SU-DHL-6 (cell line): ENCODE data around the gene PTGIS.

Experiments
- H2AFZ ChIP-seq: fragments of 200-600 bp; sonication (generic); 2 replicates; pipeline ENCODE4 v1.6.1; 2014; ENCODE audit warnings: low read depth, mild to moderate bottlenecking, moderate library complexity, mixed read lengths, antibody characterized with exemption, low read length; ENCODE audit not compliant: severe bottlenecking
- H3F3A ChIP-seq: fragments of 200-600 bp; shearing (Covaris generic); 2 replicates; pipeline ENCODE4 v1.6.0; 2016; ENCODE audit warnings: antibody characterized with exemption, mild to moderate bottlenecking; ENCODE audit not compliant: insufficient read depth
- H3K27ac ChIP-seq: fragments of 200-600 bp; sonication (generic); 2 replicates; pipeline ENCODE4 v1.5.1; 2016; ENCODE audit warnings: low read depth, mild to moderate bottlenecking, low read length, moderate library complexity, mixed read lengths
- H3K27me3 ChIP-seq: fragments of 200-600 bp; sonication (generic), shearing (Covaris generic); 2 replicates; pipeline ENCODE4 v1.6.0; 2014; ENCODE audit warnings: mild to moderate bottlenecking, low read length
- H3K36me3 ChIP-seq: fragments of 200-600 bp; sonication (generic); 2 replicates; pipeline ENCODE4 v1.6.1; 2014; ENCODE audit warnings: mild to moderate bottlenecking, low read length, mixed read lengths
- H3K4me2 ChIP-seq: fragments of 300-600, 200-600 bp; shearing (Covaris generic), sonication (generic); 2 replicates; pipeline ENCODE4 v1.6.0; 2014; ENCODE audit warnings: low read length, low read depth, mild to moderate bottlenecking; ENCODE audit not compliant: poor library complexity, severe bottlenecking
- H3K4me3 ChIP-seq: fragments of 200-600 bp; sonication (generic); 2 replicates; pipeline ENCODE4 v1.5.1; 2014; ENCODE audit warnings: antibody characterized with exemption, low read length, mild to moderate bottlenecking, mixed read lengths; ENCODE audit not compliant: insufficient read depth, poor library complexity, severe bottlenecking
- H3K79me2 ChIP-seq: fragments of 200-600 bp; sonication (generic); 2 replicates; pipeline ENCODE4 v1.6.1; 2014; ENCODE audit warnings: mild to moderate bottlenecking, low read length, moderate library complexity; ENCODE audit not compliant: insufficient read depth
- H3K9ac ChIP-seq: fragments of 200-600 bp; sonication (generic); 2 replicates; pipeline ENCODE4 v1.7.0; 2014; ENCODE audit warnings: mild to moderate bottlenecking, low read length
- H3K9me2 ChIP-seq: fragments of 200-600 bp; sonication (generic); replicated peaks from 2 replicates; pipeline ENCODE4 v1.6.1; 2014; ENCODE audit warnings: low read length; ENCODE audit not compliant: insufficient read depth
- H3K9me3 ChIP-seq: fragments of 200-600 bp; sonication (generic); 2 replicates; pipeline ENCODE4 v1.6.1; 2014; ENCODE audit warnings: low read length, mixed read lengths; ENCODE audit not compliant: insufficient read depth
- H4K20me1 ChIP-seq: fragments of 200-600 bp; sonication (generic); 2 replicates; pipeline ENCODE4 v1.6.1; 2014; ENCODE audit warnings: low read depth, mild to moderate bottlenecking, antibody characterized with exemption, low read length, moderate library complexity, mixed read lengths
- CTCF ChIP-seq: fragments of 200-600 bp; sonication (generic); IDR thresholded peaks from one replicate; pipeline ENCODE4 v1.5.1; 2017; ENCODE audit warnings: antibody characterized with exemption, mild to moderate bottlenecking, low read length, moderate library complexity; ENCODE audit not compliant: insufficient read depth, poor library complexity, severe bottlenecking
- EZH2phosphoT487 ChIP-seq: fragments of 200-600 bp; sonication (generic), shearing (Covaris generic); conservative IDR thresholded peaks from 2 replicates; pipeline ENCODE4 v1.6.1; 2018; ENCODE audit warnings: mild to moderate bottlenecking, antibody characterized with exemption, low read length, moderate library complexity, mixed read lengths

The PTGIS gene

GRCh38 chr20:49507741-49508434, 60.0 kb downstream of the PTGIS start:
- Histone ChIP-seq H3K9me2 (no peaks in the 10 kb centered on the region), H3K36me3 (no peaks in the 10 kb centered on the region), H3K9me3 (no peaks in the 10 kb centered on the region), H3K27me3 (no peaks in the 10 kb centered on the region), H3K4me3 (no peak overlapping the region), H3K4me2 (no peak overlapping the region), H3K79me2 (no peaks in the 10 kb centered on the region), H3K9ac (no peak overlapping the region), H3K27ac (no peak overlapping the region), H2AFZ (no peak overlapping the region), H3F3A (no peaks in the 10 kb centered on the region), H4K20me1 (no peaks in the 10 kb centered on the region)
- TF ChIP-seq CTCF (no peak), EZH2phosphoT487 (no peak)

- TF ChIP-seq CTCF (no peak), EZH2phosphoT487 (no peak)
- no peak overlapping the region for H3K4me2 ChIP-seq
- H3K9me3 ChIP-seq = no peaks in the 10 kb centered on the region
These were observed 62.4 kb downstream of the PTGIS start for GRCh38 chr20:49505518-49505917.

GRCh38 chr20:49503176-49503575, 64.8 kb downstream of the PTGIS start:
- H3K9ac ChIP-seq = no peak overlapping the region
- TF ChIP-seq EZH2phosphoT487 (no peak), CTCF (no peak)

More at GRCh38 chr20:49505518-49505917, 62.4 kb downstream of the PTGIS start:
- Histone ChIP-seq H3K27ac (no peak overlapping the region), H3K4me3 (no peak overlapping the region), H3K9me2 (no peaks in the 10 kb centered on the region), H3K36me3 (no peaks in the 10 kb centered on the region), H3K9ac (no peak overlapping the region), H4K20me1 (no peaks in the 10 kb centered on the region), H3F3A (no peaks in the 10 kb centered on the region), H3K27me3 (no peaks in the 10 kb centered on the region), H3K79me2 (no peaks in the 10 kb centered on the region), H2AFZ (no peak overlapping the region)

More at GRCh38 chr20:49503176-49503575, 64.8 kb downstream of the PTGIS start:
- no peaks in the 10 kb centered on the region for H3K9me3 ChIP-seq
- H3K9me2 ChIP-seq = no peaks in the 10 kb centered on the region
- no peaks in the 10 kb centered on the region for H4K20me1 ChIP-seq
- H3K27me3 ChIP-seq = no peaks in the 10 kb centered on the region
- no peak overlapping the region for H3K4me2 ChIP-seq
- H3K4me3 ChIP-seq = no peak overlapping the region
- H3K79me2 ChIP-seq = no peaks in the 10 kb centered on the region
- no peaks in the 10 kb centered on the region for H3K36me3 ChIP-seq
- H3F3A ChIP-seq = no peaks in the 10 kb centered on the region
- H2AFZ ChIP-seq = no peak overlapping the region
- no peak overlapping the region for H3K27ac ChIP-seq
